MM.1S (cell line): ENCODE data around the gene USP5.

ENCODE experiments used
- EZH2 ChIP-seq: fragments of 300-600 bp; sonication (generic); optimal IDR thresholded peaks from 2 replicates; pipeline ENCODE3; 2017; ENCODE audit warnings: low read depth, mild to moderate bottlenecking, antibody characterized with exemption, low read length, mixed read lengths
- TF ChIP-seq, protein P1 (sequence below): fragments of 300-600 bp; sonication (generic); IDR thresholded peaks from 2 replicates; pipeline ENCODE4 v1.5.1; 2016; ENCODE audit warnings: antibody characterized with exemption, low read length, mixed read lengths

DNA sequence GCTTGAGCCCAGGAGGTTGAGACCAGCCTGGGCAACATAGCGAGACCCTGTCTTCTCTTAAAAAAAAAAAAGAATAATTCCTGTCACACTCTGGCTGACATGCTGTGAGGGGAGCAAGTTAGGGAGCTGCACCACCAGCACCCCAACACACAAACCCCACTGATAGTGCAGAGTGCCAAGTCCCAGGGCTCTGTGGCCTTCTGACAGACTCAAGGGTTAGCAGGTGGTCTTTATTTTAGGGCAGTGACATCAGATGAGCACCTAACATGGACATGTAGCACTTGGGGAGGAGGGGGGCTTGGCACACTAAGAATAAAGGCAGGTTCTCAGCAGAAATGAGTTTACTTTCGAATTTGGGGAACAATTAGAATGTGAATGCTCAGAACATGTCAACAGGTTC, 6.8 kb downstream of the USP5 start:
- TF ChIP-seq EZH2, result no peak
- TF ChIP-seq, protein P1, sequence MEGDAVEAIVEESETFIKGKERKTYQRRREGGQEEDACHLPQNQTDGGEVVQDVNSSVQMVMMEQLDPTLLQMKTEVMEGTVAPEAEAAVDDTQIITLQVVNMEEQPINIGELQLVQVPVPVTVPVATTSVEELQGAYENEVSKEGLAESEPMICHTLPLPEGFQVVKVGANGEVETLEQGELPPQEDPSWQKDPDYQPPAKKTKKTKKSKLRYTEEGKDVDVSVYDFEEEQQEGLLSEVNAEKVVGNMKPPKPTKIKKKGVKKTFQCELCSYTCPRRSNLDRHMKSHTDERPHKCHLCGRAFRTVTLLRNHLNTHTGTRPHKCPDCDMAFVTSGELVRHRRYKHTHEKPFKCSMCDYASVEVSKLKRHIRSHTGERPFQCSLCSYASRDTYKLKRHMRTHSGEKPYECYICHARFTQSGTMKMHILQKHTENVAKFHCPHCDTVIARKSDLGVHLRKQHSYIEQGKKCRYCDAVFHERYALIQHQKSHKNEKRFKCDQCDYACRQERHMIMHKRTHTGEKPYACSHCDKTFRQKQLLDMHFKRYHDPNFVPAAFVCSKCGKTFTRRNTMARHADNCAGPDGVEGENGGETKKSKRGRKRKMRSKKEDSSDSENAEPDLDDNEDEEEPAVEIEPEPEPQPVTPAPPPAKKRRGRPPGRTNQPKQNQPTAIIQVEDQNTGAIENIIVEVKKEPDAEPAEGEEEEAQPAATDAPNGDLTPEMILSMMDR, result no peak
